HEK293 (cell line): ENCODE results near the gene GAB3.

Experiments
- GLI4 ChIP-seq: fragments of 450-650 bp; formaldehyde crosslinking; IDR thresholded peaks from 2 replicates; pipeline ENCODE4 v1.5.1; 2016; ENCODE audit warnings: missing biosample characterization, missing genetic modification characterization
- KLF10 ChIP-seq: fragments of 450-650 bp; IDR thresholded peaks from 2 replicates; pipeline ENCODE4 v1.5.1; 2018; ENCODE audit warnings: missing biosample characterization, mild to moderate bottlenecking, missing genetic modification characterization
- MEIS1 ChIP-seq: sonication (generic); formaldehyde crosslinking; IDR thresholded peaks from 2 replicates; pipeline ENCODE4 v1.8.1; 2022; ENCODE audit warnings: missing genetic modification reagents, mild to moderate bottlenecking, borderline replicate concordance
- MZF1 ChIP-seq: fragments of 450-650 bp; formaldehyde crosslinking; IDR thresholded peaks from 2 replicates; pipeline ENCODE4 v1.5.1; 2017; ENCODE audit warnings: missing biosample characterization, missing genetic modification characterization, borderline replicate concordance
- RBAK ChIP-seq: fragments of 450-650 bp; formaldehyde crosslinking; IDR thresholded peaks from 2 replicates; pipeline ENCODE4 v1.5.1; 2016; ENCODE audit warnings: missing biosample characterization, missing genetic modification characterization
- SALL2 ChIP-seq: fragments of 450-650 bp; formaldehyde crosslinking; IDR thresholded peaks from 2 replicates; pipeline ENCODE4 v1.5.0; 2017; ENCODE audit warnings: missing biosample characterization, mild to moderate bottlenecking, missing genetic modification characterization, borderline replicate concordance
- ZFP41 ChIP-seq: fragments of 450-650 bp; formaldehyde crosslinking; IDR thresholded peaks from 2 replicates; pipeline ENCODE4 v1.5.1; 2016; ENCODE audit warnings: missing biosample characterization, missing genetic modification characterization, borderline replicate concordance
- ZNF175 ChIP-seq: fragments of 450-650 bp; formaldehyde crosslinking; IDR thresholded peaks from 2 replicates; pipeline ENCODE4 v1.5.1; 2016; ENCODE audit warnings: missing biosample characterization, missing genetic modification characterization
- ZNF184 ChIP-seq: fragments of 450-650 bp; IDR thresholded peaks from 2 replicates; pipeline ENCODE4 v1.5.1; 2018; ENCODE audit warnings: missing biosample characterization, mild to moderate bottlenecking, missing genetic modification characterization
- ZNF214 ChIP-seq: fragments of 450-650 bp; formaldehyde crosslinking; IDR thresholded peaks from 2 replicates; pipeline ENCODE4 v1.5.1; 2017; ENCODE audit warnings: missing biosample characterization, mild to moderate bottlenecking, missing genetic modification characterization, borderline replicate concordance
- ZNF239 ChIP-seq: fragments of 450-650 bp; formaldehyde crosslinking; IDR thresholded peaks from 2 replicates; pipeline ENCODE4 v1.5.1; 2016; ENCODE audit warnings: missing biosample characterization, missing genetic modification characterization
- ZNF266 ChIP-seq: fragments of 450-650 bp; formaldehyde crosslinking; IDR thresholded peaks from 2 replicates; pipeline ENCODE4 v1.5.1; 2016; ENCODE audit warnings: missing biosample characterization, missing genetic modification characterization, low read depth
- ZNF394 ChIP-seq: fragments of 450-650 bp; formaldehyde crosslinking; IDR thresholded peaks from 2 replicates; pipeline ENCODE4 v1.5.1; 2016; ENCODE audit warnings: missing biosample characterization, missing genetic modification characterization, mild to moderate bottlenecking, moderate library complexity, borderline replicate concordance
- ZNF510 ChIP-seq: fragments of 450-650 bp; formaldehyde crosslinking; IDR thresholded peaks from 2 replicates; pipeline ENCODE4 v1.5.1; 2018; ENCODE audit warnings: mild to moderate bottlenecking, missing genetic modification characterization, missing biosample characterization; ENCODE audit not compliant: insufficient replicate concordance
- TF ChIP-seq, protein P1 (sequence below): fragments of 450-650 bp; formaldehyde crosslinking; IDR thresholded peaks from 2 replicates; pipeline ENCODE4 v1.5.1; 2016; ENCODE audit warnings: missing biosample characterization, missing genetic modification characterization
- TF ChIP-seq, protein P2 (sequence below): fragments of 450-650 bp; formaldehyde crosslinking; conservative IDR thresholded peaks from 2 replicates; pipeline ENCODE4 v1.5.1; 2016; ENCODE audit warnings: low read depth, missing biosample characterization, missing genetic modification characterization
- TF ChIP-seq, protein P3 (sequence below): fragments of 450-650 bp; formaldehyde crosslinking; IDR thresholded peaks from 2 replicates; pipeline ENCODE4 v1.5.1; 2016; ENCODE audit warnings: missing biosample characterization, missing genetic modification characterization
- TF ChIP-seq, protein P4 (sequence below): fragments of 450-650 bp; formaldehyde crosslinking; IDR thresholded peaks from 2 replicates; pipeline ENCODE4 v1.5.1; 2016; ENCODE audit warnings: missing biosample characterization, missing genetic modification characterization
- TF ChIP-seq, protein P5 (sequence below): fragments of 450-650 bp; formaldehyde crosslinking; IDR thresholded peaks from 2 replicates; pipeline ENCODE4 v1.5.1; 2016; ENCODE audit warnings: missing biosample characterization, missing genetic modification characterization
- TF ChIP-seq, protein P6 (sequence below): fragments of 450-650 bp; formaldehyde crosslinking; IDR thresholded peaks from 2 replicates; pipeline ENCODE4 v1.5.1; 2016; ENCODE audit warnings: missing biosample characterization, missing genetic modification characterization
- TF ChIP-seq, protein P7 (sequence below): fragments of 450-650 bp; formaldehyde crosslinking; IDR thresholded peaks from 2 replicates; pipeline ENCODE4 v1.5.1; 2017; ENCODE audit warnings: missing biosample characterization, missing genetic modification characterization
- TF ChIP-seq, protein P8 (sequence below): fragments of 450-650 bp; formaldehyde crosslinking; IDR thresholded peaks from 2 replicates; pipeline ENCODE4 v1.5.1; 2016; ENCODE audit warnings: missing biosample characterization, missing genetic modification characterization, borderline replicate concordance

GAB3 gene

DNA sequence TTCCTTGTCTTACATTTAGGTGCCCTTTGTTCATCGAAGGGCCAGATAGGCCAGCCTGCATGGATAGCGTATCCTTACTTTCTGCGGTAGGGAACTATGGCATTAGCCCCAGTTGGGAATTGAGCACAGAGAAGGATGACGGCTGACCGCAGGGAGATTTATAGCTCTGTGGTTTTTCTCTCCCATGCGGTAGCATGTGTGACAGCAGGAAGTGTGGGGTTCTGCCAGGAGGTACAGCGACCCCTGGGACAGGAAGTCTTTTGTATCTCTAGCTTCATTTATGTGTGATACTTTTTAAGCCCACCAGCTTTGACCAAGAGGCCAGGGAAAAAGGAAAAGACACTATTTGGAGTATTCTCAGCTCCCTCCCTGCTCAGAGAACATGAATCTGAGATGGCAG is 33.1 kb downstream of the GAB3 start (continued):
- TF ChIP-seq, protein P1, sequence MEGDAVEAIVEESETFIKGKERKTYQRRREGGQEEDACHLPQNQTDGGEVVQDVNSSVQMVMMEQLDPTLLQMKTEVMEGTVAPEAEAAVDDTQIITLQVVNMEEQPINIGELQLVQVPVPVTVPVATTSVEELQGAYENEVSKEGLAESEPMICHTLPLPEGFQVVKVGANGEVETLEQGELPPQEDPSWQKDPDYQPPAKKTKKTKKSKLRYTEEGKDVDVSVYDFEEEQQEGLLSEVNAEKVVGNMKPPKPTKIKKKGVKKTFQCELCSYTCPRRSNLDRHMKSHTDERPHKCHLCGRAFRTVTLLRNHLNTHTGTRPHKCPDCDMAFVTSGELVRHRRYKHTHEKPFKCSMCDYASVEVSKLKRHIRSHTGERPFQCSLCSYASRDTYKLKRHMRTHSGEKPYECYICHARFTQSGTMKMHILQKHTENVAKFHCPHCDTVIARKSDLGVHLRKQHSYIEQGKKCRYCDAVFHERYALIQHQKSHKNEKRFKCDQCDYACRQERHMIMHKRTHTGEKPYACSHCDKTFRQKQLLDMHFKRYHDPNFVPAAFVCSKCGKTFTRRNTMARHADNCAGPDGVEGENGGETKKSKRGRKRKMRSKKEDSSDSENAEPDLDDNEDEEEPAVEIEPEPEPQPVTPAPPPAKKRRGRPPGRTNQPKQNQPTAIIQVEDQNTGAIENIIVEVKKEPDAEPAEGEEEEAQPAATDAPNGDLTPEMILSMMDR (tag by site-specific recombination), result 0 out of 2 replicates have a peak, but pooled peaks have one; percentile 19
- TF ChIP-seq, protein P2, sequence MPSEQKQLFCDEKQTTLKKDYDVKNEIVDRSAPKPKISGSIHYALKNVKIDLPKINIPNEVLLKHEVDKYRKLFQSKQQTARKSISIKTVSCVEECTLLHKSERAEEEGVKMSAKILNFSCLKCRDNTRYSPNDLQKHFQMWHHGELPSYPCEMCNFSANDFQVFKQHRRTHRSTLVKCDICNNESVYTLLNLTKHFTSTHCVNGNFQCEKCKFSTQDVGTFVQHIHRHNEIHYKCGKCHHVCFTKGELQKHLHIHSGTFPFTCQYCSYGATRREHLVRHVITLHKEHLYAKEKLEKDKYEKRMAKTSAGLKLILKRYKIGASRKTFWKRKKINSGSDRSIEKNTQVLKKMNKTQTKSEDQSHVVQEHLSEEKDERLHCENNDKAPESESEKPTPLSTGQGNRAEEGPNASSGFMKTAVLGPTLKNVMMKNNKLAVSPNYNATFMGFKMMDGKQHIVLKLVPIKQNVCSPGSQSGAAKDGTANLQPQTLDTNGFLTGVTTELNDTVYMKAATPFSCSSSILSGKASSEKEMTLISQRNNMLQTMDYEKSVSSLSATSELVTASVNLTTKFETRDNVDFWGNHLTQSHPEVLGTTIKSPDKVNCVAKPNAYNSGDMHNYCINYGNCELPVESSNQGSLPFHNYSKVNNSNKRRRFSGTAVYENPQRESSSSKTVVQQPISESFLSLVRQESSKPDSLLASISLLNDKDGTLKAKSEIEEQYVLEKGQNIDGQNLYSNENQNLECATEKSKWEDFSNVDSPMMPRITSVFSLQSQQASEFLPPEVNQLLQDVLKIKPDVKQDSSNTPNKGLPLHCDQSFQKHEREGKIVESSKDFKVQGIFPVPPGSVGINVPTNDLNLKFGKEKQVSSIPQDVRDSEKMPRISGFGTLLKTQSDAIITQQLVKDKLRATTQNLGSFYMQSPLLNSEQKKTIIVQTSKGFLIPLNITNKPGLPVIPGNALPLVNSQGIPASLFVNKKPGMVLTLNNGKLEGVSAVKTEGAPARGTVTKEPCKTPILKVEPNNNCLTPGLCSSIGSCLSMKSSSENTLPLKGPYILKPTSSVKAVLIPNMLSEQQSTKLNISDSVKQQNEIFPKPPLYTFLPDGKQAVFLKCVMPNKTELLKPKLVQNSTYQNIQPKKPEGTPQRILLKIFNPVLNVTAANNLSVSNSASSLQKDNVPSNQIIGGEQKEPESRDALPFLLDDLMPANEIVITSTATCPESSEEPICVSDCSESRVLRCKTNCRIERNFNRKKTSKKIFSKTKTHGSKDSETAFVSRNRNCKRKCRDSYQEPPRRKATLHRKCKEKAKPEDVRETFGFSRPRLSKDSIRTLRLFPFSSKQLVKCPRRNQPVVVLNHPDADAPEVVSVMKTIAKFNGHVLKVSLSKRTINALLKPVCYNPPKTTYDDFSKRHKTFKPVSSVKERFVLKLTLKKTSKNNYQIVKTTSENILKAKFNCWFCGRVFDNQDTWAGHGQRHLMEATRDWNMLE, result peak; percentile 68
- TF ChIP-seq, protein P3, sequence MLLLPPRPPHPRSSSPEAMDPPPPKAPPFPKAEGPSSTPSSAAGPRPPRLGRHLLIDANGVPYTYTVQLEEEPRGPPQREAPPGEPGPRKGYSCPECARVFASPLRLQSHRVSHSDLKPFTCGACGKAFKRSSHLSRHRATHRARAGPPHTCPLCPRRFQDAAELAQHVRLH (tag by site-specific recombination), result no peak
- TF ChIP-seq RBAK (no peak), ZNF394 (no peak), MEIS1 (CRISPR knock-in tag) (peak; percentile 99), SALL2 (tag by site-specific recombination) (no peak), ZNF175 (tag by site-specific recombination) (no peak), ZFP41 (tag by site-specific recombination) (no peak), KLF10 (tag by site-specific recombination) (no peak), MZF1 (tag by site-specific recombination) (no peak), ZNF510 (tag by site-specific recombination) (no peak), ZNF184 (tag by site-specific recombination) (no peak), GLI4 (tag by site-specific recombination) (no peak), ZNF214 (tag by site-specific recombination) (no peak), ZNF239 (no peak), ZNF266 (tag by site-specific recombination) (no peak)
- TF ChIP-seq, protein P4, sequence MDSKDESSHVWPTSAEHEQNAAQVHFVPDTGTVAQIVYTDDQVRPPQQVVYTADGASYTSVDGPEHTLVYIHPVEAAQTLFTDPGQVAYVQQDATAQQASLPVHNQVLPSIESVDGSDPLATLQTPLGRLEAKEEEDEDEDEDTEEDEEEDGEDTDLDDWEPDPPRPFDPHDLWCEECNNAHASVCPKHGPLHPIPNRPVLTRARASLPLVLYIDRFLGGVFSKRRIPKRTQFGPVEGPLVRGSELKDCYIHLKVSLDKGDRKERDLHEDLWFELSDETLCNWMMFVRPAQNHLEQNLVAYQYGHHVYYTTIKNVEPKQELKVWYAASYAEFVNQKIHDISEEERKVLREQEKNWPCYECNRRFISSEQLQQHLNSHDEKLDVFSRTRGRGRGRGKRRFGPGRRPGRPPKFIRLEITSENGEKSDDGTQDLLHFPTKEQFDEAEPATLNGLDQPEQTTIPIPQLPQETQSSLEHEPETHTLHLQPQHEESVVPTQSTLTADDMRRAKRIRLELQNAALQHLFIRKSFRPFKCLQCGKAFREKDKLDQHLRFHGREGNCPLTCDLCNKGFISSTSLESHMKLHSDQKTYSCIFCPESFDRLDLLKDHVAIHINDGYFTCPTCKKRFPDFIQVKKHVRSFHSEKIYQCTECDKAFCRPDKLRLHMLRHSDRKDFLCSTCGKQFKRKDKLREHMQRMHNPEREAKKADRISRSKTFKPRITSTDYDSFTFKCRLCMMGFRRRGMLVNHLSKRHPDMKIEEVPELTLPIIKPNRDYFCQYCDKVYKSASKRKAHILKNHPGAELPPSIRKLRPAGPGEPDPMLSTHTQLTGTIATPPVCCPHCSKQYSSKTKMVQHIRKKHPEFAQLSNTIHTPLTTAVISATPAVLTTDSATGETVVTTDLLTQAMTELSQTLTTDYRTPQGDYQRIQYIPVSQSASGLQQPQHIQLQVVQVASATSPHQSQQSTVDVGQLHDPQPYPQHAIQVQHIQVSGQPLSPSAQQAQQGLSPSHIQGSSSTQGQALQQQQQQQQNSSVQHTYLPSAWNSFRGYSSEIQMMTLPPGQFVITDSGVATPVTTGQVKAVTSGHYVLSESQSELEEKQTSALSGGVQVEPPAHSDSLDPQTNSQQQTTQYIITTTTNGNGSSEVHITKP (tag by site-specific recombination), result peak; percentile 44; the same call in 1 of the 2 replicates
- TF ChIP-seq, protein P5, sequence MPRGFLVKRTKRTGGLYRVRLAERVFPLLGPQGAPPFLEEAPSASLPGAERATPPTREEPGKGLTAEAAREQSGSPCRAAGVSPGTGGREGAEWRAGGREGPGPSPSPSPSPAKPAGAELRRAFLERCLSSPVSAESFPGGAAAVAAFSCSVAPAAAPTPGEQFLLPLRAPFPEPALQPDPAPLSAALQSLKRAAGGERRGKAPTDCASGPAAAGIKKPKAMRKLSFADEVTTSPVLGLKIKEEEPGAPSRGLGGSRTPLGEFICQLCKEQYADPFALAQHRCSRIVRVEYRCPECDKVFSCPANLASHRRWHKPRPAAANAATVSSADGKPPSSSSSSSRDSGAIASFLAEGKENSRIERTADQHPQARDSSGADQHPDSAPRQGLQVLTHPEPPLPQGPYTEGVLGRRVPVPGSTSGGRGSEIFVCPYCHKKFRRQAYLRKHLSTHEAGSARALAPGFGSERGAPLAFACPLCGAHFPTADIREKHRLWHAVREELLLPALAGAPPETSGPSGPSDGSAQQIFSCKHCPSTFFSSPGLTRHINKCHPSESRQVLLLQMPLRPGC (tag by site-specific recombination), result no peak
- TF ChIP-seq, protein P6, sequence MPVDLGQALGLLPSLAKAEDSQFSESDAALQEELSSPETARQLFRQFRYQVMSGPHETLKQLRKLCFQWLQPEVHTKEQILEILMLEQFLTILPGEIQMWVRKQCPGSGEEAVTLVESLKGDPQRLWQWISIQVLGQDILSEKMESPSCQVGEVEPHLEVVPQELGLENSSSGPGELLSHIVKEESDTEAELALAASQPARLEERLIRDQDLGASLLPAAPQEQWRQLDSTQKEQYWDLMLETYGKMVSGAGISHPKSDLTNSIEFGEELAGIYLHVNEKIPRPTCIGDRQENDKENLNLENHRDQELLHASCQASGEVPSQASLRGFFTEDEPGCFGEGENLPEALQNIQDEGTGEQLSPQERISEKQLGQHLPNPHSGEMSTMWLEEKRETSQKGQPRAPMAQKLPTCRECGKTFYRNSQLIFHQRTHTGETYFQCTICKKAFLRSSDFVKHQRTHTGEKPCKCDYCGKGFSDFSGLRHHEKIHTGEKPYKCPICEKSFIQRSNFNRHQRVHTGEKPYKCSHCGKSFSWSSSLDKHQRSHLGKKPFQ (tag by site-specific recombination), result no peak
- TF ChIP-seq, protein P7, sequence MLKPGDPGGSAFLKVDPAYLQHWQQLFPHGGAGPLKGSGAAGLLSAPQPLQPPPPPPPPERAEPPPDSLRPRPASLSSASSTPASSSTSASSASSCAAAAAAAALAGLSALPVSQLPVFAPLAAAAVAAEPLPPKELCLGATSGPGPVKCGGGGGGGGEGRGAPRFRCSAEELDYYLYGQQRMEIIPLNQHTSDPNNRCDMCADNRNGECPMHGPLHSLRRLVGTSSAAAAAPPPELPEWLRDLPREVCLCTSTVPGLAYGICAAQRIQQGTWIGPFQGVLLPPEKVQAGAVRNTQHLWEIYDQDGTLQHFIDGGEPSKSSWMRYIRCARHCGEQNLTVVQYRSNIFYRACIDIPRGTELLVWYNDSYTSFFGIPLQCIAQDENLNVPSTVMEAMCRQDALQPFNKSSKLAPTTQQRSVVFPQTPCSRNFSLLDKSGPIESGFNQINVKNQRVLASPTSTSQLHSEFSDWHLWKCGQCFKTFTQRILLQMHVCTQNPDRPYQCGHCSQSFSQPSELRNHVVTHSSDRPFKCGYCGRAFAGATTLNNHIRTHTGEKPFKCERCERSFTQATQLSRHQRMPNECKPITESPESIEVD (tag by site-specific recombination), result no peak
- TF ChIP-seq, protein P8, sequence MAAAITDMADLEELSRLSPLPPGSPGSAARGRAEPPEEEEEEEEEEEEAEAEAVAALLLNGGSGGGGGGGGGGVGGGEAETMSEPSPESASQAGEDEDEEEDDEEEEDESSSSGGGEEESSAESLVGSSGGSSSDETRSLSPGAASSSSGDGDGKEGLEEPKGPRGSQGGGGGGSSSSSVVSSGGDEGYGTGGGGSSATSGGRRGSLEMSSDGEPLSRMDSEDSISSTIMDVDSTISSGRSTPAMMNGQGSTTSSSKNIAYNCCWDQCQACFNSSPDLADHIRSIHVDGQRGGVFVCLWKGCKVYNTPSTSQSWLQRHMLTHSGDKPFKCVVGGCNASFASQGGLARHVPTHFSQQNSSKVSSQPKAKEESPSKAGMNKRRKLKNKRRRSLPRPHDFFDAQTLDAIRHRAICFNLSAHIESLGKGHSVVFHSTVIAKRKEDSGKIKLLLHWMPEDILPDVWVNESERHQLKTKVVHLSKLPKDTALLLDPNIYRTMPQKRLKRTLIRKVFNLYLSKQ (tag by site-specific recombination), result no peak
